Measurements from ENCODE around the gene SIMC1. TPM values are rescaled to one million over a fixed set of nuclear protein-coding genes. Genes with fewer than 3 reads are reported as not detected.

Gene SIMC1
- total RNA-seq, 1 experiment from 2014 or later: 6.5 TPM

DNA sequence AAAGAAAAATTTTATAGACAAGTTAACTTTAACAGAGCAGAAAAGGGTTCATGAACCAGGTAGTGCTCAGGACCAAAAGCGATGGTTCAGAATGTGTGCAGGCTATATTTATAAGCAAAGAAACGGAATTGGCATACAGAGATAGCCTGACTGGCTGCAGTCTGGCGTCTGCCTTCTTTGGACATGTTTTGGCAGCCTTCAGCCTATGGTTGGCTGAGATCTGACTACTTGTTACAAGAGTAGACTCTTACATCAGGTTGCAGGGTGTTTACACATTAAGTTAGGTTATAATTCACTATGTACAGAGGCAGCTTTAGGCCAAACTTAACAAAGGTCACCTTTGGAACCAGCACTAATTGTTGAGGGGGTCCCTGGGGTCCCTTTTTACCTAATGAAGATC is 143.2 kb downstream of the SIMC1 start:
- no peak overlapping the region for H3K4me2 ChIP-seq
- H3K27me3 ChIP-seq (ENCODE audit: insufficient read depth, low read depth): no peaks in the 10 kb centered on the region
- no peak for TF ChIP-seq EZH2 (IDR thresholded peaks at IDR 0.05; ENCODE audit: low read depth)
- TF ChIP-seq, protein P1, sequence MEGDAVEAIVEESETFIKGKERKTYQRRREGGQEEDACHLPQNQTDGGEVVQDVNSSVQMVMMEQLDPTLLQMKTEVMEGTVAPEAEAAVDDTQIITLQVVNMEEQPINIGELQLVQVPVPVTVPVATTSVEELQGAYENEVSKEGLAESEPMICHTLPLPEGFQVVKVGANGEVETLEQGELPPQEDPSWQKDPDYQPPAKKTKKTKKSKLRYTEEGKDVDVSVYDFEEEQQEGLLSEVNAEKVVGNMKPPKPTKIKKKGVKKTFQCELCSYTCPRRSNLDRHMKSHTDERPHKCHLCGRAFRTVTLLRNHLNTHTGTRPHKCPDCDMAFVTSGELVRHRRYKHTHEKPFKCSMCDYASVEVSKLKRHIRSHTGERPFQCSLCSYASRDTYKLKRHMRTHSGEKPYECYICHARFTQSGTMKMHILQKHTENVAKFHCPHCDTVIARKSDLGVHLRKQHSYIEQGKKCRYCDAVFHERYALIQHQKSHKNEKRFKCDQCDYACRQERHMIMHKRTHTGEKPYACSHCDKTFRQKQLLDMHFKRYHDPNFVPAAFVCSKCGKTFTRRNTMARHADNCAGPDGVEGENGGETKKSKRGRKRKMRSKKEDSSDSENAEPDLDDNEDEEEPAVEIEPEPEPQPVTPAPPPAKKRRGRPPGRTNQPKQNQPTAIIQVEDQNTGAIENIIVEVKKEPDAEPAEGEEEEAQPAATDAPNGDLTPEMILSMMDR (conservative IDR thresholded peaks at IDR 0.05): no peak
- intact Hi-C loops (cut with micrococcal nuclease; ENCODE audit: unreplicated experiment): loop anchor here (10.0 kb wide), 2 partner anchors 263 to 443 kb away; partner anchors contain the start of gene TSPAN17
- H4K20me1 ChIP-seq (ENCODE audit: insufficient read depth): peaks cover 11% of the 10 kb centered on the region; the same call in 1 of the 2 replicates
- peaks cover 7% of the 10 kb centered on the region for H3F3A ChIP-seq (ENCODE audit: insufficient read depth, low read depth)
- no peak overlapping the region for H3K27ac ChIP-seq
- no peaks in the 10 kb centered on the region for H3K9me2 ChIP-seq (ENCODE audit: insufficient read depth)
- peaks cover 5% of the 10 kb centered on the region for H3K4me1 ChIP-seq (replicated peaks; ENCODE audit: insufficient read depth)
- no peak for DNase-seq
- peaks cover 36% of the 10 kb centered on the region for H3K36me3 ChIP-seq (ENCODE audit: low read depth)
- peaks cover 12% of the 10 kb centered on the region for H3K79me2 ChIP-seq (ENCODE audit: low read depth)
- no peak overlapping the region for H2AFZ ChIP-seq
- H3K4me3 ChIP-seq: no peak overlapping the region
- POLR2A ChIA-PET (ENCODE audit: unreplicated experiment): no interaction called here
- BruUV-seq (replicated peaks): no TSS peak
- CTCF ChIA-PET: no interaction called here
- no peaks in the 10 kb centered on the region for H3K9me3 ChIP-seq (ENCODE audit: insufficient read depth, low read depth)

DNA sequence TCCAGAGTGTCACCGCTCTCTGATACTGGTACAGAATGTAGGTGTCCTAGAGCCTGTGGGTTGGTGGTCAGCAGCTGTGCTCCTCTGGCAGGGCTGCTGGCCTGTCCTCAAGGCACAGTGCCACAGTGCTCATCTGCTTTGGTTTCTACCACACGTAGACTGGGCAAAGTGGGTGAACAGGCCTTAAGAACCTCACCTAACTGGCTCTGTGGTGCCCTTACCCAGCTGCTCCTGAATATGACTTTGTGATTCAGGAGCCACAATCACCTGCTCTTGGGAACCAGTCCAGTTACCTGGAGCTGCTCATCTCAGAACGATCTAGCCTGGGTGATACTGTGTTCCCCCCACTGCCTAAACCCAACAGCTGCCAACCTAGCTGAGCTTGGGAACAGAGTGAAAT is 143.8 kb downstream of the SIMC1 start:
- no peak for DNase-seq
- H3K27me3 ChIP-seq (ENCODE audit: insufficient read depth, low read depth): no peaks in the 10 kb centered on the region
- no peaks in the 10 kb centered on the region for H3K9me3 ChIP-seq (ENCODE audit: insufficient read depth, low read depth)
- TF ChIP-seq, protein P1 (conservative IDR thresholded peaks at IDR 0.05): no peak
- TF ChIP-seq EZH2 (IDR thresholded peaks at IDR 0.05; ENCODE audit: low read depth): no peak
- H3K9me2 ChIP-seq (ENCODE audit: insufficient read depth): no peaks in the 10 kb centered on the region
- intact Hi-C loops (cut with micrococcal nuclease; ENCODE audit: unreplicated experiment): loop anchor here (10.0 kb wide), 2 partner anchors 263 to 443 kb away; partner anchors contain the start of gene TSPAN17
- ChIA-PET CTCF (no interaction called here), POLR2A (ENCODE audit: unreplicated experiment) (no interaction called here)
- no peak overlapping the region for H3K27ac ChIP-seq
- peaks cover 7% of the 10 kb centered on the region for H3F3A ChIP-seq (ENCODE audit: insufficient read depth, low read depth)
- no TSS peak for BruUV-seq (replicated peaks)
- peaks cover 42% of the 10 kb centered on the region for H3K36me3 ChIP-seq (ENCODE audit: low read depth)
- H3K4me2 ChIP-seq: no peak overlapping the region
- no peak overlapping the region for H3K4me3 ChIP-seq
- H2AFZ ChIP-seq: no peak overlapping the region
- H4K20me1 ChIP-seq (ENCODE audit: insufficient read depth): peaks cover 16% of the 10 kb centered on the region
- H3K79me2 ChIP-seq (ENCODE audit: low read depth): peaks cover 18% of the 10 kb centered on the region
- peaks cover 10% of the 10 kb centered on the region for H3K4me1 ChIP-seq (replicated peaks; ENCODE audit: insufficient read depth)

DNA sequence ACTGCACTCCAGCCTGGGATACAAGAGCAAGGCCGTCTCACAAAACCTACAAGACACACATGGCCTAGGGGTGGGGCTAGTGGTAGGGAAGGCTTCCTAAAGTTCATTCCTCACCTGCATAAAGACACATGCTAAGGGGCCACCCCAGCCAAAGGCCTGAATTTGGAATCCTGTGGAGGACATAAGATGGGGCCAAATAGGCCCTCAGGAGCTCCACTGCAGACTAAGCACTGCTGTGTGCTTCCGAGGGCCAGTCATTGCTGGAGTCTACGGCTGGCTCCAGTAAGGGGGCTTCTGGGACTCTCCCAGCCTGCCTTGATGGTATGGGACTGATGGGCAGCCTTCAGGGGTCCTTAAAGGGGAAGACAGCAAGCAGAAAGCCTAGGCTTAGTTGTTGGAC is 144.5 kb downstream of the SIMC1 start:
- H3K4me1 ChIP-seq (replicated peaks; ENCODE audit: insufficient read depth): peaks cover 15% of the 10 kb centered on the region
- DNase-seq: no peak
- POLR2A ChIA-PET (ENCODE audit: unreplicated experiment): interaction anchor here (0.6 kb wide), 1 partner anchor 183 kb away, joined by 5 read pairs; no protein-coding TSS in a partner anchor
- no peak overlapping the region for H3K27ac ChIP-seq
- H3K4me3 ChIP-seq: no peak overlapping the region
- peaks cover 46% of the 10 kb centered on the region for H3K36me3 ChIP-seq (ENCODE audit: low read depth)
- H3K27me3 ChIP-seq (ENCODE audit: insufficient read depth, low read depth): no peaks in the 10 kb centered on the region
- intact Hi-C loops (cut with micrococcal nuclease; ENCODE audit: unreplicated experiment): loop anchor here (10.0 kb wide), 2 partner anchors 262 to 442 kb away; partner anchors contain the start of gene TSPAN17
- H2AFZ ChIP-seq: no peak overlapping the region
- H3F3A ChIP-seq (ENCODE audit: insufficient read depth, low read depth): peaks cover 7% of the 10 kb centered on the region
- no peaks in the 10 kb centered on the region for H3K9me3 ChIP-seq (ENCODE audit: insufficient read depth, low read depth)
- no TSS peak for BruUV-seq (replicated peaks)
- no peak overlapping the region for H3K4me2 ChIP-seq
- H3K9me2 ChIP-seq (ENCODE audit: insufficient read depth): no peaks in the 10 kb centered on the region
- H4K20me1 ChIP-seq (ENCODE audit: insufficient read depth): peaks cover 19% of the 10 kb centered on the region
- CTCF ChIA-PET: no interaction called here
- peaks cover 25% of the 10 kb centered on the region for H3K79me2 ChIP-seq (ENCODE audit: low read depth)
- no peak for TF ChIP-seq EZH2 (IDR thresholded peaks at IDR 0.05; ENCODE audit: low read depth)
- TF ChIP-seq, protein P1 (conservative IDR thresholded peaks at IDR 0.05): no peak

Measured in PC-9 (cell line).